SU-DHL-6 (cell line): ENCODE data around the gene UNC119B.

ENCODE experiments used
- H2AFZ ChIP-seq: fragments of 200-600 bp; sonication (generic); 2 replicates; pipeline ENCODE4 v1.6.1; 2014; ENCODE audit warnings: low read depth, mild to moderate bottlenecking, moderate library complexity, mixed read lengths, antibody characterized with exemption, low read length; ENCODE audit not compliant: severe bottlenecking
- H3F3A ChIP-seq: fragments of 200-600 bp; shearing (Covaris generic); 2 replicates; pipeline ENCODE4 v1.6.0; 2016; ENCODE audit warnings: antibody characterized with exemption, mild to moderate bottlenecking; ENCODE audit not compliant: insufficient read depth
- H3K27ac ChIP-seq: fragments of 200-600 bp; sonication (generic); 2 replicates; pipeline ENCODE4 v1.5.1; 2016; ENCODE audit warnings: low read depth, mild to moderate bottlenecking, low read length, moderate library complexity, mixed read lengths
- H3K27me3 ChIP-seq: fragments of 200-600 bp; sonication (generic), shearing (Covaris generic); 2 replicates; pipeline ENCODE4 v1.6.0; 2014; ENCODE audit warnings: mild to moderate bottlenecking, low read length
- H3K36me3 ChIP-seq: fragments of 200-600 bp; sonication (generic); 2 replicates; pipeline ENCODE4 v1.6.1; 2014; ENCODE audit warnings: mild to moderate bottlenecking, low read length, mixed read lengths
- H3K4me2 ChIP-seq: fragments of 300-600, 200-600 bp; shearing (Covaris generic), sonication (generic); 2 replicates; pipeline ENCODE4 v1.6.0; 2014; ENCODE audit warnings: low read length, low read depth, mild to moderate bottlenecking; ENCODE audit not compliant: poor library complexity, severe bottlenecking
- H3K4me3 ChIP-seq: fragments of 200-600 bp; sonication (generic); 2 replicates; pipeline ENCODE4 v1.5.1; 2014; ENCODE audit warnings: antibody characterized with exemption, low read length, mild to moderate bottlenecking, mixed read lengths; ENCODE audit not compliant: insufficient read depth, poor library complexity, severe bottlenecking
- H3K79me2 ChIP-seq: fragments of 200-600 bp; sonication (generic); 2 replicates; pipeline ENCODE4 v1.6.1; 2014; ENCODE audit warnings: mild to moderate bottlenecking, low read length, moderate library complexity; ENCODE audit not compliant: insufficient read depth
- H3K9ac ChIP-seq: fragments of 200-600 bp; sonication (generic); 2 replicates; pipeline ENCODE4 v1.7.0; 2014; ENCODE audit warnings: mild to moderate bottlenecking, low read length
- H3K9me2 ChIP-seq: fragments of 200-600 bp; sonication (generic); replicated peaks from 2 replicates; pipeline ENCODE4 v1.6.1; 2014; ENCODE audit warnings: low read length; ENCODE audit not compliant: insufficient read depth
- H3K9me3 ChIP-seq: fragments of 200-600 bp; sonication (generic); 2 replicates; pipeline ENCODE4 v1.6.1; 2014; ENCODE audit warnings: low read length, mixed read lengths; ENCODE audit not compliant: insufficient read depth
- H4K20me1 ChIP-seq: fragments of 200-600 bp; sonication (generic); 2 replicates; pipeline ENCODE4 v1.6.1; 2014; ENCODE audit warnings: low read depth, mild to moderate bottlenecking, antibody characterized with exemption, low read length, moderate library complexity, mixed read lengths
- EZH2phosphoT487 ChIP-seq: fragments of 200-600 bp; sonication (generic), shearing (Covaris generic); conservative IDR thresholded peaks from 2 replicates; pipeline ENCODE4 v1.6.1; 2018; ENCODE audit warnings: mild to moderate bottlenecking, antibody characterized with exemption, low read length, moderate library complexity, mixed read lengths
- TF ChIP-seq, protein P1 (sequence below): fragments of 200-600 bp; sonication (generic); IDR thresholded peaks from one replicate; pipeline ENCODE4 v1.5.1; 2017; ENCODE audit warnings: antibody characterized with exemption, mild to moderate bottlenecking, low read length, moderate library complexity; ENCODE audit not compliant: insufficient read depth, poor library complexity, severe bottlenecking

UNC119B gene

DNA sequence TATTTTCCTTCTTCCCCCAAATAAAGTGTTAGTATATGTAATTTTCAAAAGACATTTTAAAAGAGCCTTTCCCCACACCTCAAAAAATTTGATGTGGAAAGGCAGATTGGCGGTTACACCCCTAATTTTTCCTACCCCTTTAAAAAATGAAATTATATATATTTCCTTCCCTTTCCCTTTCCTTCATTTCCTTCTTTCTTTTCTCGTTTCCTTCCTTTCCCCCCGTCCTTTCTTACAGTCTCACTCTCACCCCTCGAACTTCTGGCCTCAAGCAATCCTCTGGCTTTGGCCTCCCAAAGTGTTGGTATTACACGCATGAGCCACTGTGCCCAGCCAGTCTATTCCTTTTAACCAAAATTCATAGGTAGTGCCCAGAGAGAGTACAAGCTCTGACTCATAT, 4.2 kb upstream of the UNC119B start:
- no peaks in the 10 kb centered on the region for H3K79me2 ChIP-seq
- no peak overlapping the region for H3K4me2 ChIP-seq
- H3K9me3 ChIP-seq = no peaks in the 10 kb centered on the region
- no peak overlapping the region for H3K27ac ChIP-seq
- H3K9ac ChIP-seq = no peak overlapping the region
- no peak overlapping the region for H2AFZ ChIP-seq
- no peaks in the 10 kb centered on the region for H3K9me2 ChIP-seq
- no peaks in the 10 kb centered on the region for H3K36me3 ChIP-seq
- no peaks in the 10 kb centered on the region for H4K20me1 ChIP-seq
- no peaks in the 10 kb centered on the region for H3K27me3 ChIP-seq
- H3K4me3 ChIP-seq = no peak overlapping the region
- no peak for TF ChIP-seq EZH2phosphoT487
- TF ChIP-seq, protein P1, sequence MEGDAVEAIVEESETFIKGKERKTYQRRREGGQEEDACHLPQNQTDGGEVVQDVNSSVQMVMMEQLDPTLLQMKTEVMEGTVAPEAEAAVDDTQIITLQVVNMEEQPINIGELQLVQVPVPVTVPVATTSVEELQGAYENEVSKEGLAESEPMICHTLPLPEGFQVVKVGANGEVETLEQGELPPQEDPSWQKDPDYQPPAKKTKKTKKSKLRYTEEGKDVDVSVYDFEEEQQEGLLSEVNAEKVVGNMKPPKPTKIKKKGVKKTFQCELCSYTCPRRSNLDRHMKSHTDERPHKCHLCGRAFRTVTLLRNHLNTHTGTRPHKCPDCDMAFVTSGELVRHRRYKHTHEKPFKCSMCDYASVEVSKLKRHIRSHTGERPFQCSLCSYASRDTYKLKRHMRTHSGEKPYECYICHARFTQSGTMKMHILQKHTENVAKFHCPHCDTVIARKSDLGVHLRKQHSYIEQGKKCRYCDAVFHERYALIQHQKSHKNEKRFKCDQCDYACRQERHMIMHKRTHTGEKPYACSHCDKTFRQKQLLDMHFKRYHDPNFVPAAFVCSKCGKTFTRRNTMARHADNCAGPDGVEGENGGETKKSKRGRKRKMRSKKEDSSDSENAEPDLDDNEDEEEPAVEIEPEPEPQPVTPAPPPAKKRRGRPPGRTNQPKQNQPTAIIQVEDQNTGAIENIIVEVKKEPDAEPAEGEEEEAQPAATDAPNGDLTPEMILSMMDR = no peak
- H3F3A ChIP-seq = peaks cover 3% of the 10 kb centered on the region; the same call in 1 of the 2 replicates

DNA sequence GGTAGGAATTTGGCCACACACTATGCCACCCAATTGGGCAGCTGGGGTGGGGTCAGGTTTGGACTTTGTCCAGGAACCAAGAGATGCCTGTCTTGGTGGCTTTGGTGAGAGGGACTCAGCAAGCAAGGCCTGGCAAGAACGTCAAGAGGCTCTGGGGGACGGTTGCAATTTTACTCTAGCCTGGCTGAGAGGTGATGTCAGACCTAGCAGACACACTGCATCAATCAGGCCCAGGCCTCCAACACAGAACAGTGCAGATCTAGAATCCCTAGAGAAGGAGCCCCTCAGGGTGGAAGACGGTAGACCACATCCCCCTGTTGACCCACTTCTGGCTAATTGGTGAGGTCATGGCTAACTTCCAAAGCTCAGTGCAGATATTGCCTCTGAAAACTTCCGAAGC, 1.6 kb upstream of the UNC119B start:
- H3K27ac ChIP-seq = no peak overlapping the region

DNA sequence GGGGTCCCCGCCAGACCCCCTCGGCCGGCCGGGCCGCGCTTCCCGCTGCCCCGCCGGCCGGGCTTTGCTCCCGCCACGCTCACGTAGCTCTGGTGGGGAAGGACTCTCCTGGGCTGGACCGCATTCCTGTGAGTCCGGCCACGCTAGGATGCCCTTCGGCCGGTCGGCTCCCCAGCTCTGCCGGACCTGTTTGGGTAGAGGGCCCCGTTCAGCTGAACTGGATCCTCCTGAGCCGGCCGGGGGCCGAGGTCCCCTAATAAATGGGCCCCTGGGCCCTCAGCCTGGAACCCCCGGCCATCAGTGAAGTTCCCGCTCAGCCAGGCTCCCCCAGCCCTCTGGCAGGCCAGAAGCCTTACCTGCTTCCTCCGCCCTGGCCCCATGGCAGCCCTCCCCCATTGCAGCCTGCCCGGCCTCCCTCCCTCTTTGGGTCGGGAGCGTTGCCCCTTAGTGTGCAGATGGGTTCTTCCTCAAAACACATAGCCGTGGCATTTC, 593 bp downstream of the UNC119B start:
- Histone ChIP-seq H3K27ac (peak overlapping the region; percentile 16; the same call in 1 of the 2 replicates), H3K4me2 (peak overlapping the region; percentile 73), H3K79me2 (no peaks in the 10 kb centered on the region), H3K4me3 (peak overlapping the region; percentile 66), H2AFZ (peak overlapping the region; percentile 85), H3K36me3 (no peaks in the 10 kb centered on the region), H3K27me3 (no peaks in the 10 kb centered on the region), H3F3A (peaks cover 16% of the 10 kb centered on the region; the same call in 1 of the 2 replicates), H4K20me1 (no peaks in the 10 kb centered on the region), H3K9me2 (no peaks in the 10 kb centered on the region), H3K9ac (peak overlapping the region; percentile 87), H3K9me3 (no peaks in the 10 kb centered on the region)
- TF ChIP-seq, protein P1 = no peak
- no peak for TF ChIP-seq EZH2phosphoT487

More for the DNA sequence above, 1.6 kb upstream of the UNC119B start:
- H3K9me3 ChIP-seq = no peaks in the 10 kb centered on the region
- H3K4me2 ChIP-seq = no peak overlapping the region
- H4K20me1 ChIP-seq = no peaks in the 10 kb centered on the region
- H3K36me3 ChIP-seq = no peaks in the 10 kb centered on the region
- no peak overlapping the region for H3K4me3 ChIP-seq
- no peak overlapping the region for H3K9ac ChIP-seq
- H3K9me2 ChIP-seq = no peaks in the 10 kb centered on the region
- no peaks in the 10 kb centered on the region for H3K27me3 ChIP-seq
- TF ChIP-seq, protein P1 = no peak
- no peak for TF ChIP-seq EZH2phosphoT487
- no peaks in the 10 kb centered on the region for H3K79me2 ChIP-seq
- peaks cover 16% of the 10 kb centered on the region; the same call in 1 of the 2 replicates for H3F3A ChIP-seq
- H2AFZ ChIP-seq = no peak overlapping the region
